Endothelial cell of hepatic sinusoid (primary cell): Measurements from ENCODE around the gene DOCK1.

Source experiments
- in situ Hi-C: cut with HindIII; loops from 2 replicates; pipeline ENCODE4 v1.10.0; 2017; ENCODE audit warnings: low sequenced_read_pairs

DOCK1 gene

DNA sequence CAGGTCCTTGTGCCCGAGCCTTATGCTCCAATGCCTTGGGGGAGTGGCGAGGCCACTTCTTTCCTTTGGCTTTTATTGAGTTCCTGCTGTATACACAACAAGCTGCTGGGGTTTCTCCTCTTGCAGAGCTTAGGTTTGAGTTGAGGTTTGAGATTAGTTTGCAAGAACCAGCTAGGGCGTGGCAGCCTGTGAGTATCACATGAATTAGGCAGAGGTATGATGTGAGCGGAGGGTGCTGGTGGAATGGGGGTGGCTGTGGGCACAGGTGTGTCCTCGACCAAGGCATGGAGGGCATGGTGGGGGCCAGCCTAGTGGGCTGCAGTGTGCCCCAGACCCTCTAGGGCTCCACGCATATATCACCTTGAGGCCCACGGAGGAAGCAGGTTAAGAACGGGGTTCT is 123.3 kb downstream of the DOCK1 start:
- in situ Hi-C loops = no loop called here

DNA sequence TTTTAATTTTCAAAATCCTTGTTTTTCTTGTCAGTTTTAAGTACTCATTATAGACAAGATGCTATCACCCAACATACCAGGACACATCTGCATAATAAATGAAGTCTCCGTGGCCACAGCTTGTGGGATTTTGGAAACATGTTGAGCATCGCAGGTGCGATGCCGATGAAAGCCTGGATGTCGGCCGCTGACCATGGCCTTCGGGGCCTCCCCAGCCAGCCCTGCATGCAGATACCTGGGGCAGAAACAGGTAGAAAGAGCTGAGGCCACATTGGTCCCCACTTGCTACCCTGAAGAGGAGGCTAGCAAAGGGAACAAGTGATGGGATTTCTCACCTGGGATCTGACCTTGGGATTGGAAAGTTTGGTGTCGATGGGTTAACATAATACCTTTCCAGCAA is 123.8 kb downstream of the DOCK1 start:
- in situ Hi-C loops = no loop called here

DNA sequence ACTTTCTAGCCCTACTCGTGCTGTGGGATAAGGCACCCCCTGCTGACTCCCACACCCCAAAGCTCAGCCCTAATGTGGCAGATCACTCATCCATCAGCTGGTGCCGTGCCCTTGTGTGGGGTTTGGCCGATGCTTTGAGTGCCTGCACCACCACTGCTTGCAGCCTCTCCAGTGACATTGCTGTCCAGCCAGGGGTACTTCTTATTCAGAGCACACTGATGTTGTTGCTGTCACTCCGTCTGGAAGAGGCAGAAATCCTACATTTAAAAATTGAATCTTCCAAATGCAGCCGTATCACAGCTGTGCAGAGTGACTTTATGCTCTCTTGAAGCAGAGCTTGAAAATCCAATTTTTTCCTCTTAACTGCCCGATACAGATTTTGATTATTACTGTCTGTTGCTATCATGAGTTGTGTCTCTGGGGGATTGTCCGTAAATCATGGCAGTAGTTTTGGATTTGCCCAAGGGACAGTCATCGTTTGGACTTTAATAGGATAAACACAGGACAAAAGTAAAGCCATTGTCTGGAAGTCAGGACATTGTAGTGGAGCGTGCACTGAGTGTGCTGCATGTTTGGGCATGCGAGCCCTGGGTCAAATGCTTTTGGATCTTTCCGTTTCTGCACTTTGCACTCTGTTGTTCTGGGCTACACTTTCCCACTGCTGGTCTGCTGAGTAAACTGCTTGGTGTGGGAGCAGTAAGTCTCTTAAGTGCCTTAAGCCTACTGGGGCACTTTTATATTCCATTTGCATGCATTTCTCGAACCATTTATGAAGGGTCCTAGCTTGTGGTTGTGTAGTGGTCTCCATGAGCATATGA is 128.2 kb downstream of the DOCK1 start:
- in situ Hi-C loops = no loop called here

DNA sequence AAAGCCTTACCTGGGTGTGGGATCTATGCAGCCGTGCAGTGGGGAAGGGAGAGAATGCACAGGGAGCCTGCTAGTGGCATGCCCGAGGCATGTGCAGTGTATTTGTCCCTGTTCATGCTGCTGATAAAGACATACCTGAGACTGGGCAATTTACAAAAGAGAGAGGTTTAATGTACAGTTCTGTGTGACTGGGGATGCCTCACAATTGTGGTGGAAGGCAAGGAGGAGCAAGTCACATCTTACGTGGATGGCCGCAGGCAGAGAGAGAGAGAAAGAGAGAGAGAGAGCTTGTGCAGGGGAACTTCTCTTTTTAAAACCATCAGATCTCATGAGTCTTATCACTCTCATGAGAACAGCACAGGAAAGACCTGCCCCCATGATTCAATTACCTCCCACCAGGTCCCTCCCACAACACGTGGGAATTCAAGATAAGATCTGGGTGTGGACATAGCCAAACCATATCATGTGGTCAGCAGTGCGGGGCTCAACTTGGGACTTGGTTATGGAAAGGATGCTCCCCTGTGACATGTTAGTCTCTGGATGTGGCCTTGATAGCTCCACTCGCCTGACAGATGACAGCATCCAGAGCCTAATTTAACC is 128.9 kb downstream of the DOCK1 start:
- in situ Hi-C loops = no loop called here

DNA sequence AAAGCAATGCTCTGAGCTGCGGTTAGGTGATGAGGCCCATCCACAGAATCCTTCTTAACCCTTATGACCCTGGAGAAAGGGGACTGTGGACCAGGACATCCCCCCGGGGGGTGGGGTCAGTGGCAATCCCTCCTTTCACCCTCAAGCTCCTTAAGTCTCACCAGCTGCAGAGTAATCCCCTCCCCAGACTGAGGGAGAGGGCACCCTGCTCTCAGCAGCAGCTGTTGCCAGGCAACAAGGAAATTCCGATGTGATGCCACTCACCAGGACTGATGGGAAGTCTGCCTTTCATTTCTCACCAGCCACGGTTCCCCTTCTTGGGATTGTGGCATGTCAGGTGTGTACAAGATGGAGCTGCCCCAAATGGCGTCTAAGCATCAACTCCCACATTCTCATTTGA is 129.6 kb downstream of the DOCK1 start:
- in situ Hi-C loops = no loop called here

DNA sequence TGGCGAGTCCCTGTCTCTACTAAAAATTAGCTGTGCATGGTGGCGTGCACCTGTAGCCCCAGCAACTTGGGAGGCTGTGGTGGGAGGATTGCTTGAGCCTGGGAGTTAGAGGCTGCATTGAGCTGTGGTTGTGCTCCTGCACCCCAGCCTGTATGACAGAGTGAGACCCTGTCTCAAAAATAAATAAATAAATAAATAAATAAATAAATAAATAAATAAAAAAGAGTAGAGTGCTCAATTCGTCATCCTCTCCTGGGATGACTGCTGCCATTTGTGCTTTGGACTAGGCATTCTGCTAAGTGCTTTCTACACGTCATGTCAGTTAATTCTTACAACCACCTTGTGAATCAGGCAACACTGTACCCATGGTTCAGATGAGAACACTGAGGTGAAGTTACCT is 130.6 kb downstream of the DOCK1 start:
- in situ Hi-C loops = no loop called here

DNA sequence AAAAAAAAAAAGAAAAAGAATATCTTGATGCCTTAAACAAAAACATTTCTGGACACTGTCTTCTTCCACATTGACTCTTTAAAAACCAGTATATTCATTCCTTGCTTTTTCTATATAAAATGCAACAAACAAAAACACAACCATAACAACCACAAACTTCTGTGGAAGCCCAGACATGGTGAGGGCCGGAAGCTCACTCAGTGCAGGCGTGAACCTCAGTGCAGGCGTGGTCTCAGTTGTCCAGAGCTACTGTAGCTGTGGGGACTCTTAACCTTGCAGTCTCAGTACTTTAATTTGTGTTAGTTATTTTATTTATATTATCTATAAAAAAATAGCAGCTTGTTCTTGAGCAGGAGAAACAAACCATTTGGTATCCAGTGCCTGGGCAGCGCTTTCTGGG is 131.8 kb downstream of the DOCK1 start:
- in situ Hi-C loops = no loop called here

DNA sequence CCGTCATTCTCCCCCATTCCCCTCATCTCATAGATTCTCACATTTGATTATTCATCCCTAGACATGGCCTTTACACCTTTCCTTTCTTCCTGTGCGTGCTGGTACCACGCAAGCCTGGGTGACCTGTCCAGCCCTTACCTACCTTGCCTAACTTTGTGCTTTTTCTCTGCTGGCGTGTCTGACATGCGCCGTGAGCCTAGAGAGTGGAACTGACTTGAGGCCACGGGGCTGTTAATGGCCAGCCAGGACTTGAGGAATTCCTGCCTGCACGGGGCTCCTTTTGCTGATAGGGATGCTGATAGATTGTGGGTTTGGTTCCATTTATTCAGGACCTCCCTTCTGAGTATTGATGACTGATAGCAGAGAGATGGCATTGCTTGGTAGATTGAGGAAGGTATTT is 134.2 kb downstream of the DOCK1 start:
- in situ Hi-C loops = no loop called here

DNA sequence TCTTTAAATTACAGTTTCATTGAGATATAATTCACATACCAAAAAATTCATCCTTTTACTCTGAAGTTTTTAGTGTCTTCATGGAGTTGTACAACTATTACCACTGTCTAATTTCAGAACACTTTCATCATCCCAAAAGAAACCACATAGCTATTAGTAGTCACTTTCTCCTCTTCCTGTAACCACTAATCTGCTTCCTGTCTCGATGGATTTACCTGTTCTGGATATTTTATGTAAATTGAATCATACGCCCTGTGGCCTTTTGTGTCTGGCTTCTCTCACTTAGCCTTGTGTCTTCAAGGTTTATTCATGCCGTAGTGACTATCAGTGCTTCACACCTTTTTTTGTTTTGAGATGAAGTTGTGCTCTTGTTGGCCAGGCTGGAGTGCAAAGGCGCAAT is 135.5 kb downstream of the DOCK1 start:
- in situ Hi-C loops = no loop called here

DNA sequence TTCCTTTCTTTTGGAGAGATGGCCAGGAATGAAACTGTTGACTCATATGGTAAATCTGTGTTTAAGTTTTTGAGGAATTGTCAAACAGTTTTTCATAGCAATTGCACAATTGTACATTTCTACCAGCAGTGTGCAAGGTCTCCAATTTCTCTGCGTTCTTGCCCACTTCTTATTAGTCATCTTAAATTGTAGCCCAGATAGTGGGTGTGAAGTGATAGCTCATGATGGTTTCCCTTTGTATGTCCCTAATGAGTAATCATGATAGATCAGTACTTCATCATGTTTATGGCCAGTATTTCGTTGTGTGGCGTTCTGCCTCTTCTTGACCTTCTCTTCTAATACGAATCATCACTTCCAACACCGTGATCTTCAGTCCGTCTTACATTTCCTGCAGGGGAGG is 136.3 kb downstream of the DOCK1 start:
- in situ Hi-C loops = no loop called here

DNA sequence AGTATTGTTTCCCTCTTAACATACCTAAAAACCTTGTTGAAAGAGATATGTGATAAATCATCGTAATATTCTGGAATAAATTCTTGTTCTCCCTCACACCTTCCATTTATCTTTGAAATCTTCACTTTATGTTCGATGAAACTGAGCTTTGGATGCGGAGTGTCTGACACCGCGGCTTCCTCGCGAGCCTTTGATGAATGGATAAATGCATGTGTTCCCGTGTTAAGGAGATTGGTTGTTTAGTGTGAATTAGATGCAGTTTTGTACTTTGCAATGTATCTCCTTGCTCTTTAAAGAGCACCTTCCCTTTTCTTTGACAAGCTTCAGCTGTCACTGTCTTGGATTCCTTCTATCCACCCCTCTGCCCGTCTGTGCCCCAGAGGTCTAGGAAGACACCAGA is 138.1 kb downstream of the DOCK1 start:
- in situ Hi-C loops = no loop called here

DNA sequence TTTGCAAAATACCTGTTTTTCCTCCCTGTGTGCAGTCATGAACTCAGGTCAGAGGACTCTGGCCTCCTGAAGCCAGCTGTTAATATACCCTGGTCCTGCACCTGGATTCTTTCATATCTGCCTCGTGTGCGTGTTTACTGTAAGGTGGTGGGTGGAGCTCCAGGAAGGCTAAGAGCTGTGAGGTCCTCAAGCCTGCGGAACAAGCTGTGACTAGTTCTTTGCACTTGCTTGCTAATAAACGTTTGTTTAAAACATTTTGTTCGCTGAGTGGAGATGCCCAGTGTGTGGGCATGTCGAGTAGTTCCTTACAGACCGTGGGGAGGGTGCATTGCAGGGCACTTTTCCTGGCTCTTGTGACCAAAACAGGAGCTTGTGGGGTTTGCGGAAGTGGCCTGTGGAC is 139.0 kb downstream of the DOCK1 start:
- in situ Hi-C loops = no loop called here

DNA sequence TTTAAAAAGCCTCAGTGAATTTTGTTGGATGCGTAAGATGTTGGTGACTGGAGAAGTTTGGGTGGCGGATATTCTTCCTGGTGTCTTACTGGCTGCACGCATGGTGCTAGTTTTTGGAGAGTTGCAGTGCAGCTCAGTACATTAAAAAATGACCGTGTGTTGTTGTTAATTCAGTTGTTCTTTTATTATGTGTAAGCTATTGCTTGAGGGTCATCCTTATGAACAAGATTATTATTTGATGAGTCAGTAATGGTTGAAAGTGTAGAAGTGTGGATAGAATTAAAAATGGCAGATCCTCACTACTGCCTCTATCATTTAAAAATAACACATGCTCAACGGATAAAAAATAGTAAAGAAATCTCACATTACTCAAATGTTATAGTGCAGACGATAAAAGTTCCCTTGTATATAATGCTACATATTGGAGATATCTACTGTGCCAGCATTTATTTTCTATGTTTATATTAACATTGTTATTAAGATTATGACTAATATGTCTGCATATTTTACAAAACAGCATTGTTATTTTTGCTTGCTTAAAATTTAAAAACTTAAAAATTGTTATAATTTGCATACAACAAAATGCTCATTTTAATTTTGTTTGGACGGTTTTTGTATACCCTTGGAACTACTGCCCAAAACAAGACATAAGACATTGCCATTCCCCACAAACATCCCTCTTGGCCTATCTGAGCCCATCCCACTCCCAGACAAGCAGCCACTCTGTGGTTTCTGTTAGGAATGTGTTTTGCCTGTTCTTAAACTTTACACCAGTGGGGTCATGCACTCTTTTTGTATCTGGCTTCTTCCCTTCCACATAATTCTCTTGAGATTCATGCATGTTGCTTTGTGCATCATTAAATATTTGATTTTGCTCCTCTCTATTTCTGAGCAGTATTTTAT is 142.0 kb downstream of the DOCK1 start:
- in situ Hi-C loops = no loop called here

DNA sequence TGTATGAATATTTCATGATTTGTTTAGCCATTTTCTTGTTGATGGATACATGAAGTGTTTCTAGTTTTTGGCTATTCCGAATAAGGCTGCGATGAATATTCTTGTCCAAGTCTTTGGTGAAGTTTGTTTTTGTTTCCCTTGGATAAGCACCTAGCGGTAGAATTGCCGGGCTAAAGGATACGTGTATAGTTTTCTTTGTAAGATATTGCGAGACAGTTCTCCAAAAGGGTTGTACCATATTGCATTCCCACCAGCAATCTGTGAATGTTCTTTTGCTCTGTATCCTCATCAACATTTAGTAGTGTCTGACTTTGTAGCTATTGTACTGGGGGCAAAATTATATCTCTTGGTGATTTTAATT is 142.6 kb downstream of the DOCK1 start:
- in situ Hi-C loops = no loop called here

DNA sequence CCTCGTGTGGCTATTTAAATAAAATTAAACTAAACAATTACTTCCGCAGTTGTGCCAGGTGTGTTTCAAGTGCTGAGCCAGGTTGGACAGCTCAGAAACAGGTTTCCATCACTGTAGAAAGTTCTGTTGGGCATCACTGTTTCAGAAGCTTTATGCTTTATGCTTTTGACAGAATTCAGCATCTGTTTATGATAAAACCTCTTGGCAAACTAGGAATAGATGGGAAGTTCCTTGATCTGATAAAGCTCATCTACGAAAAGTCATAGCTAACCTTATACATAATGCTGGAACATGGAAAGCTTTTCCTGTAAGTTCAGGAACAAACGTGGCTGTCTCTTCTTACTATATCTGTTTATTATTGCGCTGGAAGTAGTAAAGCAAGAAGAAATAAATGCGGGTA is 143.4 kb downstream of the DOCK1 start:
- in situ Hi-C loops = no loop called here

DNA sequence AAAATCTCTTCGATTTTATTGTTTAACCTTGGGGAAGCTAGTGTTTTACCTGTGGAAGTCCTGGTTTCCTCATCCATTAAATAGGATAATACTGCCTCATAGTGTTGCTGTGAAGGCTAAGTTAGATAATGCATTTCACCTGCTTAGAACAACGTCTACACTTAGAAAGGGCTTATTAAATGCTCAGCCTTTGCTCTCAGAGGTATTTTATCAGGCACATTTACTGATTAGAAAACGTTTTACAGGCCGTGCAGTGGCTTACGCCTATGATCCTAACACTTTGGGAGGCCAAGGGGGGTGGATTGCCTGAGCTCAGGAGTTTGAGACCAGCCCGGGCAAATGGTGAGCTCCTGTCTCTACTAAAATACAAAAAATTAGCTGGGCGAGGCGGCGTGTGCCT is 146.8 kb downstream of the DOCK1 start:
- in situ Hi-C loops = no loop called here

DNA sequence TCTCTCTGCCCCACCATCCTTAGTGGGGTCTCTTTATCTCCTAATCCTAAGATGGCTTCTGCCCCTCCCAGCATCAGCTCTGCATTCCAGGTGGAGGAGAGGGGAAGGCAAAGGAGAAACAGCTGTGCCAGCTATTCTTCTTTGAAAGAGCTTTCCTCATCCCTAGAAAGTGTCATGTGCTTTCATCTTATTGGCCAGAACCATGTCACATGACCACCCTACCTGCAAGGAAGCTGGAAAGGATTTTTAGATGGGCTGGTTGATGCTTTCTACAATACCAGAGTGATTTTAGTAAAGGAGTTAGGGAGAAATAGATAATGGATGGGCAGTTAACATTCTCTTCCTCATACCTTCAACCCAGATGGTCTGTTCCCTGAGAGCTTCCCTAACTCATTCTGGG is 150.0 kb downstream of the DOCK1 start:
- in situ Hi-C loops = no loop called here

DNA sequence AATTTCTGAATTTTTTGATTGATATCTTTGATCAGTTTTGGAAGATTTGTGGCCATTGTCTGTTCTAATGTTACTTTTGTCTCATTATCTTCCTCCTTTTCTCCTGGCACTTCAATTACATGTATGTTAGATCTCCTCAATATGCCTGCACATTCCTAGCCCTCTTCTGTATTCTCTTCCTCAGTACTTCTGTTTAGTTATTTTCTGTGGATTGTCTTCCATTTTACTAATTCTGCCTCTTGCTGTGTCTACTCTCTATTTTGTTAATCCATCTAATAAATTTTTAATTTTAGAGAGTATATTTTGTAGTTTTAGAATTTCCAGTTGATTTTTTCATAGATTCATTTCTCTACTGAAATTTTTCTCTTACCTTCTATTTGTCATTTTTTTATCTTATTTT is 154.1 kb downstream of the DOCK1 start:
- in situ Hi-C loops = no loop called here

DNA sequence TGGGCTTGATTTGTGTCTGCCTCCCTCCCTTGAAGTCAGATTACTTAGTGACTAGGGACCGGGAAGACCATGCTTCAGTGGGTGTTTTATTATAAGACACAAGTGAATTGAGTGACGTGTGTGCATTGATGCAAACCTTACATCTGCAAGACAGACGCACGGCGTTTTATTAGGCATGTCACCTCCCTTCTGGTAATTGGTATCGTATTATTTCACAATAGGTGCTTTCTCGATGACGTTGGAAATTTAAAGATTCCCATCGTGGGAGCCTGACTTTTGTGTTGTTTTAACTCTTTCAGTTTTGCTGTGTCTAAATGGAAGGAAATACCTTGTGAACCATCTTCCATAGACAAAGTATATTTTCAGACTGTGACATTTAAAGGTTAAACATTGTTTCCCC is 158.5 kb downstream of the DOCK1 start:
- in situ Hi-C loops = no loop called here

DNA sequence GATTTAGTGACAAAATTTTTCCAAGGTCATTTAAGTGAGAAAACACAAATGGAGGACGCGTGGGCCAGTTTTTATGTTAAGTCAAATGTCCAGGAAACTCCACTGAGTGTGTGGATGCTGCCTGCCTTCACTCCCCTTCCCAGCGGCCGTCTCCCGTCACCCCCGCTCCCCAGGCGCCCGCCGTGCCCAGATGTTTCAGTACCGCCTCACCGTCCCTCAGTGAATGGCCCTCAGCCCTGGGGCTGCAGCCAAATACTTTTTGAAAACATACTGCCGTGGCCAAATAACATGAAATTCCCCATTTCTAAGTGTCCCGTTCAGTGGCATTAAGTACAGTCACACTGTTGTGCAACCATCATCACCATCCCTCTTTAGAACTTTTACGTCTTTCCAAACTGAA is 159.2 kb downstream of the DOCK1 start:
- in situ Hi-C loops = no loop called here

DNA sequence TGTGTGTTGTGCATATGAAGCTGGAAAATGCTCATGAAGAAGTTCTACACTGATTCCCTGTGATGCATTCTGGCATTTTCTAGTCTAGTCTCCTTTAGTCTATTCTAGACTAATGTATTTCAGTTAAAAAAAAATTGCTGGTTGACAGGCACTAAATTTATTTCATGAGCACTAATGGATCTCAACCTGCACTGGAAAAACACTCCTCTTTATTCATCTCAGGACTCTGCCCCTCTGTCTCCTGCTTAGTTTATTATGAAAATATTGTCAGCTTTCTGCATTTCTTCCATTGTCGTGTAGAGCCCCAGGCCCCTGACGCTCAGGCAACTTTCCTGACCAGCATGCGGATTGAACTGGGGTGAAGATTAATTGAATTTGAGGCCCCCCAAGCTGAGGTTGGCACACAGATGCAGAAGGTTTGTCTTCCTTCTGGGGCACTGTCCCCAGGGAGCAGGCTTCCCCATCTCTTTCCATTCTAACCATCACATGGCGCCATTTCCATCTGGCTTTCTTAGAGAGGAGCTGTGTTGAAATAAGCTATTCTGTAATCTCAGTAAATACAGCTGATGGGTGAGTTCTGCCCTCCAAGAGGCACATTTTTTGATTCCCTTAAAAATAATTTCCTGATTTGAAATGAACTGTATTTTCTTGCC is 162.4 kb downstream of the DOCK1 start:
- in situ Hi-C loops = no loop called here
